SK-N-SH treated with all-trans-retinoic acid at 6 μM for 48 hours (cell line): Measurements from ENCODE around the gene COPS8.

Experiments used
- ARNTL ChIP-seq: fragments of 450-650 bp; formaldehyde crosslinking; IDR thresholded peaks from 2 replicates; pipeline ENCODE4 v1.5.0; 2020; ENCODE audit warnings: low read depth, mild to moderate bottlenecking, moderate library complexity, borderline replicate concordance
- BACH2 ChIP-seq: fragments of 250-450 bp; sonication (Bioruptor Pico); IDR thresholded peaks from 2 replicates; pipeline ENCODE4 v1.9.0; 2021; ENCODE audit warnings: mild to moderate bottlenecking, borderline replicate concordance
- CREB5 ChIP-seq: fragments of 250-450 bp; sonication (Bioruptor Pico); IDR thresholded peaks from 2 replicates; pipeline ENCODE4 v1.5.1; 2020; ENCODE audit warnings: low read depth, mild to moderate bottlenecking, moderate library complexity
- CSDC2 ChIP-seq: fragments of 250-450 bp; sonication (Bioruptor Pico); IDR thresholded peaks from 2 replicates; pipeline ENCODE4 v1.5.0; 2020; ENCODE audit warnings: mild to moderate bottlenecking, moderate library complexity
- GLIS3 ChIP-seq: fragments of 250-450 bp; sonication (Bioruptor Pico); IDR thresholded peaks from 2 replicates; pipeline ENCODE4 v1.5.0; 2020; ENCODE audit warnings: mild to moderate bottlenecking, moderate library complexity
- PPARA ChIP-seq: fragments of 250-450 bp; sonication (Bioruptor Pico); IDR thresholded peaks from 2 replicates; pipeline ENCODE4 v1.5.0; 2020; ENCODE audit warnings: mild to moderate bottlenecking, borderline replicate concordance
- ZC3H10 ChIP-seq: fragments of 250-450 bp; sonication (Bioruptor Pico); IDR thresholded peaks from 2 replicates; pipeline ENCODE4 v1.5.1; 2021; ENCODE audit warnings: mild to moderate bottlenecking, moderate library complexity
- ZFP3 ChIP-seq: fragments of 250-450 bp; sonication (Bioruptor Pico); IDR thresholded peaks from 2 replicates; pipeline ENCODE4 v1.5.0; 2020; ENCODE audit warnings: mild to moderate bottlenecking, moderate library complexity
- ZFP30 ChIP-seq: fragments of 450-650 bp; formaldehyde crosslinking; IDR thresholded peaks from 2 replicates; pipeline ENCODE4 v1.5.0; 2022; ENCODE audit warnings: mild to moderate bottlenecking, moderate library complexity
- ZNF565 ChIP-seq: fragments of 450-650 bp; formaldehyde crosslinking; conservative IDR thresholded peaks from 2 replicates; pipeline ENCODE4 v1.5.0; 2020; ENCODE audit warnings: low read depth, mild to moderate bottlenecking, moderate library complexity
- ZNF8 ChIP-seq: fragments of 450-650 bp; formaldehyde crosslinking; IDR thresholded peaks from 2 replicates; pipeline ENCODE4 v1.5.0; 2020; ENCODE audit warnings: mild to moderate bottlenecking, moderate library complexity

- TF ChIP-seq BACH2, result no peak
- no peak for TF ChIP-seq GLIS3 (CRISPR knock-in tag)
- no peak for TF ChIP-seq ZFP30
- no peak for TF ChIP-seq ZNF8
- no peak for TF ChIP-seq ZFP3 (CRISPR knock-in tag)
- no peak for TF ChIP-seq ZC3H10 (CRISPR knock-in tag)
- no peak for TF ChIP-seq CSDC2 (CRISPR knock-in tag)
- TF ChIP-seq ARNTL, result no peak
- no peak for TF ChIP-seq PPARA (CRISPR knock-in tag)
- no peak for TF ChIP-seq CREB5 (CRISPR knock-in tag)
- TF ChIP-seq ZNF565 (CRISPR knock-in tag), result no peak
These were observed 41.4 kb upstream of the COPS8 start for GRCh38 chr2:237044281-237044680.
